GM12878 (cell line): ENCODE data around the gene PALMD. TPM values are rescaled to one million over a fixed set of nuclear protein-coding genes. Genes with fewer than 3 reads are reported as not detected.

Experiments used
- ASH2L ChIP-seq: fragments of 300-600, 200-600 bp; sonication (generic); IDR thresholded peaks from 2 replicates; pipeline ENCODE4 v1.6.1; 2017; ENCODE audit warnings: low read depth, mild to moderate bottlenecking, borderline replicate concordance
- DPF2 ChIP-seq: fragments of 450-650 bp; IDR thresholded peaks from 2 replicates; pipeline ENCODE4 v1.6.1; 2017; ENCODE audit warnings: mild to moderate bottlenecking
- FOS ChIP-seq: IDR thresholded peaks from 3 replicates; pipeline ENCODE4 v1.6.1; 2011; ENCODE audit warnings: borderline replicate concordance; ENCODE audit not compliant: insufficient read length; ENCODE audit errors: extremely low read depth
- GATAD2B ChIP-seq: fragments of 450-650 bp; conservative IDR thresholded peaks from 2 replicates; pipeline ENCODE4 v1.6.1; 2017; ENCODE audit warnings: low read depth, mild to moderate bottlenecking, moderate library complexity
- RB1 ChIP-seq: fragments of 450-650 bp; formaldehyde crosslinking; IDR thresholded peaks from 2 replicates; pipeline ENCODE4 v1.6.1; 2017; ENCODE audit warnings: mild to moderate bottlenecking, borderline replicate concordance
- SMC3 ChIP-seq: IDR thresholded peaks from 2 replicates; pipeline ENCODE4 v1.6.1; 2011; ENCODE audit warnings: low read length, improper control_type of control experiment, borderline replicate concordance
- YBX1 ChIP-seq: fragments of 450-650 bp; IDR thresholded peaks from 2 replicates; pipeline ENCODE4 v1.6.1; 2016; ENCODE audit warnings: antibody characterized with exemption
- ZNF207 ChIP-seq: fragments of 450-650 bp; IDR thresholded peaks from 2 replicates; pipeline ENCODE4 v1.6.1; 2014; ENCODE audit warnings: antibody characterized with exemption, mild to moderate bottlenecking, borderline replicate concordance
- ZNF217 ChIP-seq: fragments of 450-650 bp; IDR thresholded peaks from 2 replicates; pipeline ENCODE4 v1.6.1; 2017; ENCODE audit warnings: antibody characterized with exemption, mild to moderate bottlenecking
- polyA plus RNA-seq, 11 experiments: library from polyadenylated mRNA; depleted of rRNA in 4 of 11; unstranded in 6 of 11; stranded (reverse) in 5 of 11; fragments of >200 nt; fragmentation: Nextera tagmentation in 4 of 11; fragmentation: Illumina TruSeq in 1 of 11; extraction: Ambion mirVana in 4 of 11; extraction: Trizol in 1 of 11; gene quantifications; 1 replicate in 1 of 11; 2 replicates in 10 of 11; pipeline versions ENCODE4 v1.2.1 to v1.2.3, GENCODE V29; 2011 to 2016; ENCODE audit warnings: inconsistent platforms in 2 of 11, missing spikeins in 2 of 11, low read depth in 1 of 11
- total RNA-seq, 4 experiments: library from RNA; depleted of rRNA in 3 of 4; stranded (reverse); fragments of >200 nt in 3 of 4; fragmentation: Illumina TruSeq in 1 of 4; extraction: Trizol in 1 of 4; gene quantifications; 2 replicates each; pipeline versions ENCODE4 v1.2.1 to v1.2.3, GENCODE V29; 2013 to 2021
- TF ChIP-seq, protein P1 (sequence below): fragments of 450-650 bp; formaldehyde crosslinking; IDR thresholded peaks from 2 replicates; pipeline ENCODE4 v1.4.0; 2020; ENCODE audit warnings: mild to moderate bottlenecking, moderate library complexity

The PALMD gene
- total and polyA plus RNA-seq, 10 of the 15 experiments (the other 5 are each of a cell fraction or from before 2014, with no cell fraction given): under 0.01 to 0.09 (median 0.04) TPM; not detected in 4

- TF ChIP-seq, protein P1, sequence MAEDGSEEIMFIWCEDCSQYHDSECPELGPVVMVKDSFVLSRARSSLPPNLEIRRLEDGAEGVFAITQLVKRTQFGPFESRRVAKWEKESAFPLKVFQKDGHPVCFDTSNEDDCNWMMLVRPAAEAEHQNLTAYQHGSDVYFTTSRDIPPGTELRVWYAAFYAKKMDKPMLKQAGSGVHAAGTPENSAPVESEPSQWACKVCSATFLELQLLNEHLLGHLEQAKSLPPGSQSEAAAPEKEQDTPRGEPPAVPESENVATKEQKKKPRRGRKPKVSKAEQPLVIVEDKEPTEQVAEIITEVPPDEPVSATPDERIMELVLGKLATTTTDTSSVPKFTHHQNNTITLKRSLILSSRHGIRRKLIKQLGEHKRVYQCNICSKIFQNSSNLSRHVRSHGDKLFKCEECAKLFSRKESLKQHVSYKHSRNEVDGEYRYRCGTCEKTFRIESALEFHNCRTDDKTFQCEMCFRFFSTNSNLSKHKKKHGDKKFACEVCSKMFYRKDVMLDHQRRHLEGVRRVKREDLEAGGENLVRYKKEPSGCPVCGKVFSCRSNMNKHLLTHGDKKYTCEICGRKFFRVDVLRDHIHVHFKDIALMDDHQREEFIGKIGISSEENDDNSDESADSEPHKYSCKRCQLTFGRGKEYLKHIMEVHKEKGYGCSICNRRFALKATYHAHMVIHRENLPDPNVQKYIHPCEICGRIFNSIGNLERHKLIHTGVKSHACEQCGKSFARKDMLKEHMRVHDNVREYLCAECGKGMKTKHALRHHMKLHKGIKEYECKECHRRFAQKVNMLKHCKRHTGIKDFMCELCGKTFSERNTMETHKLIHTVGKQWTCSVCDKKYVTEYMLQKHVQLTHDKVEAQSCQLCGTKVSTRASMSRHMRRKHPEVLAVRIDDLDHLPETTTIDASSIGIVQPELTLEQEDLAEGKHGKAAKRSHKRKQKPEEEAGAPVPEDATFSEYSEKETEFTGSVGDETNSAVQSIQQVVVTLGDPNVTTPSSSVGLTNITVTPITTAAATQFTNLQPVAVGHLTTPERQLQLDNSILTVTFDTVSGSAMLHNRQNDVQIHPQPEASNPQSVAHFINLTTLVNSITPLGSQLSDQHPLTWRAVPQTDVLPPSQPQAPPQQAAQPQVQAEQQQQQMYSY (CRISPR knock-in tag): no peak
- TF ChIP-seq GATAD2B (no peak), FOS (no peak), YBX1 (no peak), SMC3 (no peak), ASH2L (no peak), ZNF207 (no peak), RB1 (no peak), ZNF217 (no peak), DPF2 (no peak)
Measured at GRCh38 chr1:99674115-99675064, 28.5 kb downstream of the PALMD start (continued).
